VCaP (cell line): Measurements from ENCODE around the gene GLTPD2.

ENCODE experiments used
- H3K27ac ChIP-seq: fragments of 450-650 bp; 2 replicates; pipeline ENCODE4 v1.5.1; 2017
- CTCF ChIP-seq: fragments of 450-650 bp; conservative IDR thresholded peaks from 2 replicates; pipeline ENCODE4 v1.5.1; 2017; ENCODE audit warnings: mild to moderate bottlenecking, moderate library complexity

Gene GLTPD2

DNA sequence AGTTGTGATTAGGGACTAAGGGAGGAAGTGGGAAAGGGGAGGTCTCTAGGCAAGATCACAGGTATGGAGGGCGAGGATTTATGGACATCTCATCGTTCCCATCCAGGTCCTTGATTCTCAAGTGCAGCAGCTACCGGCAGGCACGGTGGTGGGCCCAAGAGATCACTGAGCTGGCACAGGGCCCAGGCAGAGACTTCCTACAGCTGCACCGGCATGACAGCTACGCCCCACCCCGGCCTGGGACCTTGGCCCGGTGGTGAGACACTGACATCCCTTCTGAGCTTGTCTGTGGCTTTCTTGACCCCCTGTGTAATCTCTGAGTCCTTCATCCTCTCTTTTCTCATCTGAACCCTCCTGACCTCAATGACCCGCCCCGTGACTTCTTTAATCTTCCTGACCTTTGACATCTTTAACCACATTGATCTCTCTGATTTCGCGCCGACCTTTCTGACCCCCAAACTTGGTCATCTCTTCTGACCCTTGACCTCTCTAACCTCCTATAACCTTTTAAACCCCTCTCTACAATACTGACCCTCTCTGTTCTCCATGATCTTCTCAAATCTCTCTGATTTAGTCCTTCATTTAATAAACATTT lies 22.0 kb downstream of the GLTPD2 start:
- H3K27ac ChIP-seq, result no peak overlapping the region
- TF ChIP-seq CTCF, result no peak

DNA sequence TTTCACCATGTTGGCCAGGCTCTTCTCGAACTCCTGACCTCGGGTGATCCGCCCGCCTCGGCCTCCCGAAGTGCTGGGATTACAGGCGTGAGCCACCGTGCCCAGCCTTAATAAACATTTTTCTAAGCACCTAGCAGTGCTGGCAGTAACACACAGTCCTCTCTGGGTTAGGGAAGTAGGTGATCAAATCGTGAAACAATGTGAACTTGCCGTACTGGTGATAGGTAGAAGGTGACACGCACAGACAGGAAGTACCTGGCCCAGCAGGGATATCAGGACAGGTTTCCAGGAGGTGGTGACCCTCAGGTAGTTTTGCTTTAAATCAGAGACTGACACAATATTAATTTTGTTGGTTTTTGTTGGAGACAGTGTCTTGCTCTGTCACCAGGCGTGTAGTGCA lies 22.7 kb downstream of the GLTPD2 start:
- TF ChIP-seq CTCF, result no peak
- no peak overlapping the region for H3K27ac ChIP-seq

GRCh38 chr17:4812690-4813089 lies 23.9 kb downstream of the GLTPD2 start:
- no peak for TF ChIP-seq CTCF
- H3K27ac ChIP-seq, result no peak overlapping the region

GRCh38 chr17:4815043-4815675 lies 26.4 kb downstream of the GLTPD2 start:
- no peak overlapping the region for H3K27ac ChIP-seq
- TF ChIP-seq CTCF, result no peak; the same call in 1 of the 2 replicates

DNA sequence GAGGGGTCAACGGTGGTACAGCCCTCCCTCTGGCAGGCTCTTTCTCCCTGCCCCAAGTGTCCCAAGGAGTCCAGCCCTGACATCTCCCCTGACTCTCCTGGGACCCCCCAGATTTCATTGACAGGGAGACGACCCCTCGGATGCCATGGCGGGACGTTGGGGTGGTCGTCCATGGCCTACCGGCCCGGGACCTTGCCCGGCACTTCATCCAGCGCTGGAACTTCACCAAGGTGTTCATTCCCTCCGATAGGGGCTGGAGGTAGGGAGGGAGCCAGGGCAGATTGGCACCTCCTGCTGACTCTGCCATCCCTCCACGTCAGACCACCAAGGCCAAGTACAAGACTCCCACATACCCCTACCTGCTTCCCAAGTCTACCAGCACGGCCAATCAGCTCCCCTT lies 28.1 kb downstream of the GLTPD2 start:
- no peak for TF ChIP-seq CTCF
- no peak overlapping the region for H3K27ac ChIP-seq

DNA sequence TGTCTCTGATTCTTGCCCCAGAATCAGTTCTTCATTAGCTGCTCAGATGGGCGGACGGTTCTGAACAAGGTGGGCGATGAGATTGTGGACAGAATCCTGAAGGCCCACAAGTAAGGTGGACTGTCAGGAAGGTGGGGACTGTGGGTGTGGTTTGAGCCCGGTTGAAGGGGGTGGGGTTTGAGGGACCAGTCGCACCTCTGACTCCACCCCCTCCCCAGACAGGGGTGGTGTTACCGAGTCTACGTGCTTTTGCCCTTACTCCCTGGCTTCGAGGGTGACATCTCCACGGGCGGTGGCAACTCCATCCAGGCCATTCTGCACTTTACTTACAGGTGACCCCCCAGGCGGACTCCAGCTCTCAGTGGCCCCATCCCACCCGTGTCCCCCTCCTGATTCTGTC lies 29.5 kb downstream of the GLTPD2 start:
- H3K27ac ChIP-seq, result no peak overlapping the region
- no peak for TF ChIP-seq CTCF

- TF ChIP-seq CTCF, result no peak
- H3K27ac ChIP-seq, result no peak overlapping the region
These were observed 34.1 kb downstream of the GLTPD2 start for GRCh38 chr17:4822835-4823234.
